GM12892 (cell line): Measurements from ENCODE around the gene DPP6.

Experiments used
- POLR2A ChIP-seq: IDR thresholded peaks from 2 replicates; pipeline ENCODE4 v1.6.1; 2011; ENCODE audit warnings: low read depth, low read length, control low read depth
- POLR2AphosphoS5 ChIP-seq: IDR thresholded peaks from 2 replicates; pipeline ENCODE4 v1.6.1; 2011; ENCODE audit warnings: low read depth, low read length, control low read depth
- TAF1 ChIP-seq: IDR thresholded peaks from 2 replicates; pipeline ENCODE4 v1.6.1; 2011; ENCODE audit warnings: low read depth, mild to moderate bottlenecking, control low read depth, low read length, borderline replicate concordance

- TF ChIP-seq POLR2AphosphoS5 (no peak), POLR2A (no peak), TAF1 (no peak)
These were observed 333.0 kb downstream of the DPP6 start for GRCh38 chr7:154385214-154385613.
